Ovary (tissue), 3 donors: ENCODE measurements around the gene MARCHF4.

ENCODE experiments used
- CTCF ChIP-seq, 3 donors: fragments of 450-650 bp in 2 of 3; fragments of 200-600 bp in 1 of 3; IDR thresholded peaks; one replicate each; pipeline versions ENCODE4 v1.5.1 to v1.8.0; 2016 to 2022; ENCODE audit warnings: antibody characterized with exemption in 3 of 3, mild to moderate bottlenecking in 1 of 3
- EP300 ChIP-seq: sonication (generic); formaldehyde crosslinking; IDR thresholded peaks from one replicate; pipeline ENCODE4 v1.6.1; 2017; ENCODE audit warnings: antibody characterized with exemption
- donor health status: DM: no; HTN: no; CAD: no.

GRCh38 chr2:216344206-216344949, 27.9 kb downstream of the MARCHF4 start:
- TF ChIP-seq CTCF (IDR thresholded peaks at IDR 0.05), result no peak
- no peak for TF ChIP-seq EP300
